RWPE2 (cell line): ENCODE data around the gene MTAP.
A peak's percentile ranks its signal among the peaks of the same experiment; 100 is the strongest.

ENCODE experiments used
- ATAC-seq: fragments of 200-7000 bp; cut with Tn5 transposase; 3 replicates; pipeline ENCODE4 v1.9.1; 2021; ENCODE audit warnings: low read depth
- DNase-seq: peaks from one replicate; pipeline ENCODE4 v3.0.0-alpha.2; 2020; ENCODE audit warnings: low spot score
- H3K27ac ChIP-seq: fragments of 450-650 bp; 2 replicates; pipeline ENCODE4 v1.5.1; 2017; ENCODE audit warnings: mild to moderate bottlenecking; ENCODE audit not compliant: poor library complexity, severe bottlenecking
- H3K27me3 ChIP-seq: fragments of 250-450 bp; sonication (Bioruptor Pico); 2 replicates; pipeline ENCODE4 v1.5.1; 2021; ENCODE audit warnings: mild to moderate bottlenecking, moderate library complexity; ENCODE audit not compliant: insufficient read depth, poor library complexity, severe bottlenecking
- H3K36me3 ChIP-seq: fragments of 250-450 bp; sonication (Bioruptor Pico); 2 replicates; pipeline ENCODE4 v1.5.1; 2020; ENCODE audit warnings: low read depth, mild to moderate bottlenecking, moderate library complexity
- H3K4me1 ChIP-seq: fragments of 250-450 bp; sonication (Bioruptor Pico); 2 replicates; pipeline ENCODE4 v1.5.1; 2021; ENCODE audit warnings: mild to moderate bottlenecking, moderate library complexity; ENCODE audit not compliant: insufficient read depth, poor library complexity, severe bottlenecking
- H3K4me3 ChIP-seq: fragments of 250-450 bp; sonication (Bioruptor Pico); 2 replicates; pipeline ENCODE4 v1.5.1; 2021; ENCODE audit warnings: mild to moderate bottlenecking, moderate library complexity; ENCODE audit not compliant: severe bottlenecking
- H3K9me3 ChIP-seq: fragments of 250-450 bp; sonication (Bioruptor Pico); 2 replicates; pipeline ENCODE4 v1.5.1; 2021; ENCODE audit warnings: mild to moderate bottlenecking, moderate library complexity; ENCODE audit not compliant: severe bottlenecking
- CTCF ChIP-seq: fragments of 450-650 bp; IDR thresholded peaks from one replicate; pipeline ENCODE4 v1.5.1; 2017; ENCODE audit warnings: mild to moderate bottlenecking, moderate library complexity; ENCODE audit not compliant: poor library complexity, severe bottlenecking

MTAP gene

GRCh38 chr9:21801683-21802417, 586 bp upstream of the MTAP start:
- no peak for TF ChIP-seq CTCF
- ATAC-seq (peak; percentile 68), DNase-seq (peak; percentile 87)
- H3K36me3 ChIP-seq = peaks cover 27% of the 10 kb centered on the region
- peak overlapping the region; percentile 71 for H3K4me3 ChIP-seq
- H3K4me1 ChIP-seq = peaks cover 22% of the 10 kb centered on the region
- H3K9me3 ChIP-seq = no peaks in the 10 kb centered on the region
- peak overlapping the region; percentile 78 for H3K27ac ChIP-seq
- no peaks in the 10 kb centered on the region for H3K27me3 ChIP-seq

- peak overlapping the region; percentile 71 for H3K4me3 ChIP-seq
- peak overlapping the region; percentile 78 for H3K27ac ChIP-seq
- ATAC-seq (no peak), DNase-seq (no peak)
- TF ChIP-seq CTCF = no peak
- H3K9me3 ChIP-seq = no peaks in the 10 kb centered on the region
- no peaks in the 10 kb centered on the region for H3K27me3 ChIP-seq
- peaks cover 22% of the 10 kb centered on the region for H3K4me1 ChIP-seq
- peaks cover 41% of the 10 kb centered on the region for H3K36me3 ChIP-seq
Observed at GRCh38 chr9:21803649-21804048, 1.2 kb downstream of the MTAP start.

- ATAC-seq (no peak), DNase-seq (no peak)
- Histone ChIP-seq H3K27me3 (no peaks in the 10 kb centered on the region), H3K4me3 (peak overlapping the region; percentile 71), H3K27ac (peak overlapping the region; percentile 78), H3K36me3 (peaks cover 47% of the 10 kb centered on the region), H3K4me1 (peaks cover 22% of the 10 kb centered on the region), H3K9me3 (no peaks in the 10 kb centered on the region)
- no peak for TF ChIP-seq CTCF
Observed at GRCh38 chr9:21804331-21804730, 1.9 kb downstream of the MTAP start.

- peaks cover 24% of the 10 kb centered on the region for H3K4me1 ChIP-seq
- H3K4me3 ChIP-seq = no peak overlapping the region
- peak overlapping the region; percentile 78 for H3K27ac ChIP-seq
- DNase-seq = no peak
- no peaks in the 10 kb centered on the region for H3K9me3 ChIP-seq
- TF ChIP-seq CTCF = no peak
- peaks cover 49% of the 10 kb centered on the region for H3K36me3 ChIP-seq
- no peaks in the 10 kb centered on the region for H3K27me3 ChIP-seq
- ATAC-seq = no peak
Observed at GRCh38 chr9:21804791-21805190, 2.4 kb downstream of the MTAP start.

- H3K27me3 ChIP-seq = no peaks in the 10 kb centered on the region
- no peak for TF ChIP-seq CTCF
- DNase-seq (no peak), ATAC-seq (no peak)
- H3K36me3 ChIP-seq = peaks cover 66% of the 10 kb centered on the region
- H3K9me3 ChIP-seq = no peaks in the 10 kb centered on the region
- peaks cover 39% of the 10 kb centered on the region for H3K4me1 ChIP-seq
- no peak overlapping the region for H3K4me3 ChIP-seq
- H3K27ac ChIP-seq = no peak overlapping the region
Observed at GRCh38 chr9:21806644-21807043, 4.2 kb downstream of the MTAP start.
